Superior temporal gyrus (tissue), 1 donor: ENCODE results near the gene RHEBL1.

ENCODE experiments used
- DNase-seq: peaks from one replicate; pipeline ENCODE4 v3.0.0-alpha.2; 2016; ENCODE audit errors: extremely low spot score

Gene RHEBL1

GRCh38 chr12:49037111-49037946, 32.5 kb downstream of the RHEBL1 start:
- DNase-seq = no peak

DNA sequence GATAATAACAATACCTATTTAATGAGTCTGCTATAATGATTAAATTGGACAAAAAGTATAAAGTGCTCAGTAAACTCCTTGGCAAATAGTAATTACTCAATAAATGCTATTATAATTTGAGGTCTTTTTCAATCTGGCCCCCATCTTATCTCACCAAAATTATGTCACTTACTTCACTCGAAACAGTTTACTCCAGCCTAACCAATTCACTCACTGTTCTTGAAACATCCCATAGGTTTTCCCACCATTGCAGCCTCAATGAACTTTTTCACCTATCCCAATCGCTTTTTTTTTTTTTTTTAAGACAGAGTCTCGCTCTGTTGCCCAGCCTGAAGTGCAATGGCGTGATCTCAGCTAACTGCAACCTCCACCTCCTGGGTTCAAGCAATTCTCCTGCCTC, 33.8 kb downstream of the RHEBL1 start:
- no peak for DNase-seq

- no peak for DNase-seq
Measured at GRCh38 chr12:49034286-49034622, 35.5 kb downstream of the RHEBL1 start.

DNA sequence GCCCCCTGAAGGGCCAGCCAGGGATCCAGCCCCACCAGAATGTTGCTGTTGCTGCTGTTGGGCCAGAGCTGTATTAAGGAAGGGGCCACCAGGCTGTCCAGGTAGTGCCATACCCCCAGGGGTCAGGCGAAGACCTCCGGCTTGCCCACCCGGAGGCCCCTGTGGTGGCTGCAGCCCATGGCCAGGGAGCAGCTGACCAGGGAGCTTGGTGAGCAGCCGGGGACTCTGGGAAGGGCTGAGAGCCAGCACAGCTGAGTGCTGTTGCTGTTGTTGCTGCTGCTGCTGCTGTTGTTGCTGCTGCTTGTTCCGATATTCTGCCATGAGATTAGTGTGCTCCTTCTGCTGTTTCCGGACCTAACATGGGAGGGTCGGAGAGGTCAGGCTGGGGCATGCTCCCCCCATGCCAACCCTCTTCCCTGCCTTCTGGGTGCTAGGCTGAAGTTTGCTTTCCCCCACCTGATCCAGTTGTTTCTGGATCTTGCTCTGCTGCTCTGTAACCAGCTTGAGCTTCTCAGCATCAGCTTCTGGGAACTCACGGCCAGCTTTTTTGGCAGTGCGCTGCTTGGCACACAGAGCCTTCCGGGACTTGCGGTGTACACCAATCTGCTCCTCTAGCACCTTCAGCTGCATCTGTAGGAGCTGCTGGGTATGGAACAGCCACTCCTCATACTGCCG, 36.0 kb downstream of the RHEBL1 start:
- peak; percentile 25 for DNase-seq

DNA sequence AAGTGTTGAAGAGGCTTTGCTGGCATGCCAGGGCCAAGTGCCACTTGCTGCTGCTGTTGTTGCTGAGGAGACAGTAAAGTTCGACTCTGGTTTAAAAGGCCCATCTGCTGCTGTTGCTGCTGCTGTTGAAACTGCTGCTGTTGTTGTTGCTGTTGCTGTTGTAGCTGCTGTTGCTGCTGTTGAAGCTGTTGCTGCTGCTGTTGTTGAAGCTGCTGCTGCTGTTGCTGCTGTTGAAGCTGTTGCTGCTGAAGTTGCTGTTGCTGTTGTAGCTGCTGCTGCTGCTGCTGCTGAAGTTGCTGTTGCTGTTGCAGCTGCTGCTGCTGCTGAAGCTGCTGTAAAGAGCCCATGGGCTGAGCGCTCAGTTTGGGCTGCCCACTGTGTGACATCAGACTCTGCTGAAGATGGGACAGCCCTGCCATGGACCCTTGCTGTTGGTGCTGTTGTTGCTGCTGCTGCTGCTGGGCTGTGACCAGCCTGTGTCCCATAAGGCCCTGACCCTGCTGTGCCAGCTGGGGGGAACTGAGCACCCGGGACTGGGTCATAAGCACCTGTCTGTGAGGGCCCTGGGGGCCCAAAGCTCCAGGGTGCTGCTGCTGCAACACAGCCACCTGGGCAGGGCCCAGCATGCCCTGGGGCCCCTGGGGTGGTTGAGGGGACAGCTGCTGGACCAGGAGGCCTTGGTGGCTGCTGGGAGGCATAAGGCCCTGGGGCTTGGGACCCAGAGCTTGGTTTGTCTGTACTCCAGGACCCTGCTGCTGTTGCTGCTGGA, 36.9 kb downstream of the RHEBL1 start:
- DNase-seq = no peak

- no peak for DNase-seq
Measured at GRCh38 chr12:49032276-49032675, 37.5 kb downstream of the RHEBL1 start.

GRCh38 chr12:49031573-49032161, 38.1 kb downstream of the RHEBL1 start:
- DNase-seq = no peak

DNA sequence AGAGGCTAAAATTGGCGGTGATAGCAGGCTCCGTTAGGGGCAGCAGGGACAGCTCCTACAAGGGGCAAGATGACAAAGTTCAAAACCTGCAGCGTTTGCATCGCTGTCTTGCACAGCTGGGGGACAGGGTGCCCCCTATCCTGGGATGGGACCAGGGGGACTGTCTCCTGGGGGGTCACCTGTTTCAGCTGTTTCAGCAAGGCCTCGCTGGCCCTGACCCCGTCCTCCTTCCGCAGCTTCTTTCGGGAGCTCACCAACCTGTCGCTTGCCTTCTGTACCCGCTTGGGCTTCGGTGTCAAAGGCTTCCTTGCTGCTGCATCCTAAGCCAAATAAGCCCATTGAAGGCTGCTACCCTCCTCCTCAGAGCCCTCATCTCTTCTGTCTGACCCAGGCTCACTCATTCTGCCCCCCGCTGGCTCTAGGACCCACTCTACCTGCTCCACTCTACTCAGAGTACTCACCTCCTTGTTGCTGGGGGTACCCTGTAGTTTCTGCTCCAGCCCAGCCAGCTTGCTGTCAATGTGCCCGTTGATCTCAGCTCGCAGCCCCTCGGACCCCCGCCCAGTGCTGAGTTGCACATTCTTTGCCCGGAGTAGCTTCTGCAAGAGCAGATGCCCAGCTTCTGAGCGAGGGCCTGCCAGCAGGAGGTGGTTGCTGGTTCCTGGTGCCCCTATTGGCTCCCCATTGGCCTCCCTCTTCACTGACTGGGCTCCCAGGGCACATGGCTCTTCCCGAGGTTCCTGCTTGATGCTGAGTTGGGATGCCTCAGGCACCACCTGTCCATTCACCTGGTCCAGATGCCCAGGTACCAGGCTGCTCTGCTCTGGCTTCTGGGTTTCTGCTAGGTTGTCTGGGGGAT, 38.8 kb downstream of the RHEBL1 start:
- no peak for DNase-seq

DNA sequence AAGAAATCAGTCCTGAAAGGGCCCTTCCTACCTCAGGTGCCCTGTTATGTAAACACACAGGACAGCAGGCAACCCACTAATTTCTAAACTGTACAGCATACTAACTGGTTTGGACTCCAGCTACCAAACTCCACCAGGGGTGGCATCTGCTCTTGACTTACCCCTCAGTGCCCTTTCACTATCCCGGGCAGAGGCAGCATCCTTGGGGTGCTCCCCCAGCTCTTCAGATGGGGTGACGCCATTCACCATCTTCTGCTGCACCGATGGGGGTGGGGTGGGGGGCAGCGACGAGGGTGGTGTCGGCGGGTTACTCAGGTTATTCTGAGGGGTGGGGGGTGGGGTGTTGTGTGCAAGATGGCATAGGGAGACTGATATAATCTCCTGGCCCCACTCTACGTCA, 39.7 kb downstream of the RHEBL1 start:
- DNase-seq = no peak

DNA sequence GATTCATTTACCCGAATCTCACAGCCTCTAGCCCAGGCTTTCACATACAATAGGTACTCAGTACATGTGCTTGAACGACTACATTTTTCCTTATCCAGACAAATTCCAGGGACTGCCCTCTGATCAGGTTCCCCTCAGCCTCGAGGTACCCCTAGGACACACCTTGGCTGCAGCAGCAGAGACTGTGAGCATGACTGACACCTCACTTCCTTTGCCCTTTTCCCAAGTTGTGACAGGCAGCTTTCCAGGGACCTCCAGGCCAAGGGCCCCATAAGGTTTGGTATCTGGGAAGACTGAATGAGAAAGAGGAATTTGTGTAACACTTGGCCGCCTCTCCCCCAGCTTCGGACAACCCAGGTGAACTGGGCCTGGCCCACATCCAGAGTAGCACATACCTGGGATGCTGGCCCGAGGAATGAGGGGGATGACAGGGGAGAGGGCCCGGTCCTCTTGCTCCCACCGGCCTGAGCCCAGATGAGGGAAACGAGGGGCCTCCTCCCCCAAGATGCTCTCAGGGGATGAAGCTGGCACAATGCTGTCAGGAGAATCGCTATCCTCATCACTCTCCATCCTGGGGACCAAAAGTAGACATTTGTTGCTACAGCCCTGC, 41.0 kb downstream of the RHEBL1 start:
- DNase-seq = no peak

GRCh38 chr12:49027846-49028555, 41.8 kb downstream of the RHEBL1 start:
- no peak for DNase-seq

DNA sequence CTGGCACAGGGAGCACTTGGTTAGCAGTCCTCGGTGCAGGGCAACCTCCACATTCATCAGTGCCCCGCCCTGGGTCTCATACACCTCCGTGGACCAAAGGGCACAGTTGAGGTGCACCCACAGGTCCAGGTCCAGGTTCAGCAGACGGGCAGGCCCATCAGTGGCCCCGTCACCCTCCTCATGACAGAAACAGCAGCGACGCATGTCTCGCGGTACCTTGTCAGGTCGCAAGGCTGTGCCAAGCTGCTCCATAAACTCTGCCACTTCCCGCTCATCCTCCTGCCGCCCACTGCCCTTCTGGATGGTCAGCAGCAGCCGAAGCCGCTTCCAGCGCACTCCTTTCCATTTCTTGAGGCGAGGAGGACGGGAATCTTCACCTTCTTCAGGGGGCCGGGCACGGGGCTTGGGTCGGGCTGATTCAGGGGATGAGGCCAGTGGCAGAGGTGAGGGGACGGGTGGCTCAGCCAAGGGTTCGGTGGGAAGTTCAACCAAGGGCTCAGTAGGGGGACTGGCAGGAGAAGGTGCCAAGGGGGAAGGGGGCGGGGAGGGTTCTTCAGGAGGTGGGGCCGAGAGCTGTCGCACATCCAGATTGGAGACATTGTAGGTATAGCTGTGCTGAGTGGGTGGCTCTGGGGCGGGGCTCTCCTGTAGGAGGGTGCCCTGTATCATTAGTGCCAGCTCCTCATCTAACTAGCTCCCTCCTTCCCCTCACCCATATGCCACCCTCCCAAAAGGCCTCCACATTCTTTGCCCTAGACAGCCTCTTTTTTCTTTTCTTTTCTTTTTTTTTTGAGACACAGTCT, 42.9 kb downstream of the RHEBL1 start:
- DNase-seq = no peak

GRCh38 chr12:49026101-49026500, 43.7 kb downstream of the RHEBL1 start:
- no peak for DNase-seq

GRCh38 chr12:49025463-49025862, 44.3 kb downstream of the RHEBL1 start:
- DNase-seq = no peak

GRCh38 chr12:49024543-49024942, 45.2 kb downstream of the RHEBL1 start:
- no peak for DNase-seq

GRCh38 chr12:49023812-49024211, 46.0 kb downstream of the RHEBL1 start:
- DNase-seq = no peak

DNA sequence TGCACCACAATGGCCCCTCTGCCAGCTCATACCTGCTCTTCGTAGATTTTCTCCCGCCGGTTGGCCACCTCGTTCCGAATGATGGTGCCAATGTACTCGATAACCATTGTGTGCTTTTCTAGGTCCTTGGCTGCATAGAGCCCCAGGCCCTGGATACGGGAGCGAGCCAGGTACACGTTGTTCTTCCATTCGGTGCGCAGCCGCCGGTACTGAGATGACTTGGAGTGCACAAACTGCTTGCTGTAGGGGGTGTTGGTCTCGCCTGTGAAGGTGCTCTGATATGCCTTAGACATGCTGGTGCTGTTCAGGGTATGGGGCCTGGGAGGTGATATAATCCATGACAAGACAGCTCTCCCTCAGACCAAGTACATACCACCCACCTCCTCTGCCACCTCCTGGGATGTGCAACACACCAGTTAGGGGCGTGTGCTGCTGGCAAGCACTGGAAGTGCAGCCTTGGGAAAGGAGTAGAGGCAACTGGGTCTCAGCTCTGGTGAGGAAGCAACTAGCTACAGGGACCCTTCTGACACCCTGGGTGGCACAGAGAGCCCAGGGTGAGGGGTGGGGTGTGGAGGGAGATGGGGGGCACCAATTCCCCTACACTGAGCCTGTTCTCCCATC, 47.1 kb downstream of the RHEBL1 start:
- DNase-seq = no peak

DNA sequence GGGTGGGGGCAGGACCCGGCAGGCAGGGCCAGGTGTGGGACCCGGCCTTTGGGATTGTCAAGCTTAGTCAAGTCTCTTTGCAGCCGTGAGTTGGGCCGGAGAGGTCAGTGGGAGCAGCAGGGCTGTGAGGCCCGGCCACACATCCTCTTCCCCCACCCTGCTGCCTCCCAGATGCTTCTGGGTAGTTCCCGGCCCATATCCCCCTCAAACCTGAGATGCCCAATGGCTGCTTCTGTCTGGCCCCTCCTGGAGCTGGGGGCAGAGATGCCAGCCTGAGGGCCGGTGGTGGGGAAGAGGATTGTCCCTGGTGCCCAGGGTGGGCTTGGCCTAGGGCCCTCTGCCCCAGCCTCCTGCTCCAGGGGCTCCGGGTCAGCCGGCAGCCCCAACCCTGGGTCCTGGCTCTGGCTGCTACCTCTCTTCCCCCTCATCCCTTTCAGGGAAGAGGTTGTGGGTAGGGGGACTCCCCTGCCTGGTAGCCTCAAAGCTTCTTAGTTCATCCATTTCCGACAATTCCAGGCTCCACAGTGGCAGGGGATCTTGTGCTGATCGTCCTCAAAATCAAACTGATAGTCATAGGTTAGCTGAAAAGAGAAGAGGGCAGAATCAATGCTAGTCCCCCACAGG, 48.4 kb downstream of the RHEBL1 start:
- no peak for DNase-seq
